NCI-H345 treated with DMSO at 0.1 percent for 48 hours (cell line): ENCODE data around the gene PRR3.
A peak's percentile ranks its signal among the peaks of the same experiment; 100 is the strongest.
"Not testable (repeated sequence)": the region's sequence is repeated elsewhere in the genome, so short reads cannot be mapped to it uniquely, and the experiment has no call there.

Experiments
- DNase-seq: peaks from one replicate; lab custom pipeline; 2025; ENCODE audit not compliant: unreplicated experiment; lab: John Stamatoyannopoulos, UW

The PRR3 gene, protein sequence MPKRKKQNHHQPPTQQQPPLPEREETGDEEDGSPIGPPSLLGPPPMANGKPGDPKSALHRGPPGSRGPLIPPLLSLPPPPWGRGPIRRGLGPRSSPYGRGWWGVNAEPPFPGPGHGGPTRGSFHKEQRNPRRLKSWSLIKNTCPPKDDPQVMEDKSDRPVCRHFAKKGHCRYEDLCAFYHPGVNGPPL

DNA sequence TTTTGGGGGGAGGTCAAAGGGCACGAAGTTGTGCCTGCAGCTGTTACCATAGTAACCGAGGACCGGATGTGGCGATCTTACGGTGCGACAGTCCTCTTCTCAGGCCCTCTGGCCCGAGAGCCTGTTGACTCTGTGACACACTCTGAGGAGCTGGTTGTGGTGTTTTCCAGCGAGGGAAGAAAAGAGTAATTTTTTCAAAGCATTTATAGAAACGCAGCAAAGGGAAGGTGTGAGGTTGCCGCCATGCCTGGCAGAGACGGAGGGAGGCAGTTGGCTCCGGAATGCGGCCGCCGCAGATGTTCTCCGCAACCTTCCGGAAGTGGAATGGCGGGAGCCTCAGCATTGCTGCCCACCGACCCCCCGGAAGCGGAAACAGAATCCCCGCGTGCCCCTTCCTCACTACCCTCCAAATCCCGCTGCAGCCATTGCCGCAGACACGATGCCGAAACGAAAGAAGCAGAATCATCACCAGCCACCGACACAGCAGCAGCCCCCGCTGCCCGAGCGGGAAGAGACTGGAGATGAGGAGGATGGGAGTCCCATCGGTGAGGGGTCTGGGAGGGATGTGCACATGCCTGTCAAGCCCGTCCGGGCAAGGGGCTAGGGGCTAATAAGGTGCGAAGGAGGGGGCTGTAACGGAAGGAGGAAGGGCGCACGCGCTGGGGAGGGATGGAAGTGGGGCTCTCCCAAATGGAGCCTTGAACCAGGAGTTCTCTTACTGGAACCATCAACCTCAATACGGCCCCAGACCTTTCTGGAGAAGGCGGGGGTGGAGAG is at the start of gene PRR3:
TSS of gene PRR3 (plus strand) at position 390 of the 777 bp plus-strand sequence. CDS start at position 440, 50 bp downstream.
- DNase-seq = peak; percentile 89

DNA sequence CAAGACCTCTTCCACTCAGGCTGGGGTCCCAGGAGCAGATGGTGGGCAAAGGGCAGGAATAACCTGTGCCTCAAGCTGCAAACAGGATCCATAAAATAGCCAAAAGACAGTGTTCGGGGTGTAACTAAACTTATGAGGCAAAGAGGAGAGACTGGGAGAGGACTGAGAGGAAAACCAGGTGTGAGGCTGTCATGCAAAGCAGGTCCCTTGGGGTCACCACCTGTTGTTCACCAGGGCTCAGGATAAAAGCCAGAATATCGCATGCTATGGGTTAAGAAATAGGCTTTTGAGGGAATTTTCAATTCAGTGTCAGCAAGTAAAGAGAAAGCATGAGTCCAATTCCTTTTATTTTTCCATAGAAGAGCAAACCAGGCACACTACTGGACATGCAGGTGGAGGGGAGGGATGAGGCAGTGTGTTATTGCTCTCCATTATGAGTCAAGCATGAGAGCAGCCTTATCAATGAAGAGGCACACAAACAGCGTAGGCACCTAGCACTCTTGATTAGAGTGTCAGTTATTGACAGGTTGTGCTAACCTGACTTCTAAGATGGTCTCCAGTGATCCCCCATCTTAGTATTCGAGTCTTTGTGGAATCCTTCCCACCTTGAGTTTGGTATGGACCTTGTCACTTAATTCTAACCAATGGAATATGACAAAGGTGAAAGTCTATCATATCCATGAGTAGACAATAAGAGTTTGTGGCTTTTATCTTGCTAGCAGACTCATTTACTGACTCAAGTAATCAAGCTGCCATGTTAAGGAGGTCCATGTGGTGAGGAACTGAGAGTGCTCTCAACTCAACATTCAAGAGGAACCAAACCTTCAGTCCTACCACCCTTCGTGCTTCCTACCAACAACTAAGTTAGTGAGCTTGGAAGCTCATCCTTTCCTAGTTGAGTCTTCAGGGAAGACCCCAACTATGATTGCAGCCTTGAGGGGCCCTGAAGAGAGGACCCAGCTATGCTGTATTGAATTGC is 49.0 kb upstream of the PRR3 start:
- DNase-seq = no peak

DNA sequence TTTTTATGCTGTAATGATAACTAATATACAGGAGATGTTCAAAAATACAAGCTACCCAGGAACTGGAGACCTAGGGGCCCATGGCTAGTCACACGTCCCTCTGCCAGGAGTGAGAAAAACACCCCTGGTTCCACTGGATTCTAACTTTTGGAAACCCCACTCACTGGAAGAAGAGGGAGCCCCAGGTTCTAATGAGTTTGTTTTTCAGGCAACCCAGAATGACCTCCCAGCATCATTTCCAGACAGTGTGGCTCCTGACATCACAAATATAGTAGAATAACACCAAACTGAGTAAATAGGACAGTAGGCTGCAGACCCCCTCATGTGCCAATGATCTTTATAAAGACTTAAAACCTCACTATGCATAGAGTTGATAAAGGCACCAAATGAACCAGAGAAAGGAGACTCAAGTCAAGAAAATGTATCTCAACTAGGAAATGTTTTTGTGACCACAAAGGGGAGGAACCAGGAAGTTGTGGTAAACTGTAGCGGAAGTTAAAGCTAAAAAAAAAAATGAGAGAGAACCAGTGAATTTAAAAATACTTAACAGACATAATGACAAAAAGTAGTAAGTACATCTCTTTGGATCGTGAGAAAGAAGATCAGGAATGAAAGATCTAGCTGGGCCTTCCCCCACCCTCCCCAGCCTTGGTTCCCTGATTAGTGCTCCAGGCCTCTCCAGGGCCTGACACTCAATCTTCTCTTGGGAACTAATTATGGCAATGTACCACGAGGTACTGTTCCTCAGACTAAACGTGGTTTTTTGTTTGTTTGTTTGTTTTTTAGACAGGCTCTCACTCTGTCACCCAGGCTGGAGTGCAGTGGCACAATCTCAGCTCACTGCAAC is 48.0 kb upstream of the PRR3 start:
- no peak for DNase-seq

DNA sequence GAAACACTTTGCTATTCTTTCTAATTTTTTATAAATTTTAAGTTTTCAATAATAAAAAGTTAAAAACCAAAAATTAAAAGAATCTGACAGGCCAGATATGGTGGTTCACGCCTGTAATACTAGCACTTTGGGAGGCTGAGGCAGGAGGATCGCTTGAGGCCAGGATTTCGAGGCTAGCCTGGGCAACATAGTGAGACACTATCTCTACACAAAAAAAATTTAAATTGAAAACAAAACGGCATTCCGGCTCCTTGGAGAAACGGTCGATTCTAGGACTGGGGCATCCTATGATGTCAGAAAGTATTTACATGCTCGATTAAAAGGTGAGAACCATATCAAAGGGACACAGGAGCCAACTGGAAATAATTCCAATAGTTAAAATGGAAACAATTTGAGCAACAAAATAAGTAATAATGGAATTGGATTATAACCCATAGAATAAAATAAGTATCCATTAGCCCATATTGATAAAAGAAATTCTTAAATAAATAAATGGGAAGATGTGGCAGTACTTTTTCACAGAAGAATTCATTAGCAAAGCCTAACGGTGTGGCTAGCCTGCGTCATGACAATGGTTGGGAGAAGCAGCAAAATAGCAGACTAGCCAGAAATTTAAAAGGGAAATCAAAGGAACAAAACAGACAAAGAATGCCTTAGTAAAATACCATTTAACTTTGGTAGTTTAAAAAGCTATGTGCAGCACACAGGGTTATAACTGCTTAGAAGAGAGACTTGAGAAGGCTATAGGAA is 46.5 kb upstream of the PRR3 start:
- no peak for DNase-seq

DNA sequence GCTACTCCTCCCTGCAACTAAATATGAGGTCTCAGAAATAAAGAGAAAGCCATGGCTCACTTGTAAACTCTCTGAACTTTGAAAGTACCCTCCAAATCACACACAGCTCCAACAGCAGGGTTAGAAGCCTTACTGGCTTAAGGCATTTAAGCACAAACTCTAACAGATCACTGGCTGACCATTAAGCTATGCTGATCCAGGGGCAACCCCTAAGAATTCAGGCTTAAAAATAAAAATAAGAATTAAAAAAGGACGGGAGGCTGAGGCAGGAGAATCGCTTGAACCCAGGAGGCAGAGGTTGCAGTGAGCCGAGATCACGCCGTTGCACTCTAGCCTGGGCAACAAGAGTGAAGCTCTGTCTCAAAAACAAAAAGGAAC is 45.9 kb upstream of the PRR3 start:
- DNase-seq = no peak

DNA sequence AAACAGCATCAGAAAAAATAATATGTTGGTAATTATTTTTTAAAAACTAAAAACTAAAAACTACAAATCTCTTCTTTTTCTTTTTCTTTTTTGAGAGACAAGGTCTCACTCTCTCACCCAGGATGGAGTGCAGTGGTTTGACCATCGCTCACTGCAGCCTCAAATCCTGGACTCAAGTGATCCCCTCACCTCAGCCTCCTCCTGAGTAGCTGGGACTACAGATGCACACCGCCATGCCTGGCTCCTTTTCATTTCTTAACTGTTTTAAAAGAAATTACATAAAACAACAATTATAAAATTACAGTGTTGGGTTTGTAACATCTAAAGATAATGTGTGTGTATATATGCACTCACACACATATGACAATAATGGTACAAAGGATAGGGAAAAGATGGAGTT is 43.6 kb upstream of the PRR3 start:
- no peak for DNase-seq

DNA sequence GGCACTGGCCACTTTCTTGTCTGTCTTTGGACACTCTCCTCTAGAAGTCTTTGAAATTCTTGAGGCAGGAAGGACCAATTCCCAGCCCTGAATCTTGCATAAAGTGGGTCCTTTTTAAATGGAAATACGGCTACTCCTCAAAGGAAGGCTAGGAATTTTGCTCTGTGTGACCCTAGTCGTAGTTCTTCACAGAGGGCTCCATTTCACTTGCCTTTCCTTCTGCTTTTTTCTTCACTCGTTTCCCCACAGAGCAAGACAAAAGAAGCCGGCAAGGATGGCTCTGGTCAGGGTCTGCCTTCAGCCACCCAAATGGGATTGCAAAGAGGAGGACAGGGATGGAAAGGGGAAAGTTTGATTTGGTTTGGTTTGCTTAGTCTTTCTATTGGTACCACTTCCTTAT is 42.0 kb upstream of the PRR3 start:
- no peak for DNase-seq

DNA sequence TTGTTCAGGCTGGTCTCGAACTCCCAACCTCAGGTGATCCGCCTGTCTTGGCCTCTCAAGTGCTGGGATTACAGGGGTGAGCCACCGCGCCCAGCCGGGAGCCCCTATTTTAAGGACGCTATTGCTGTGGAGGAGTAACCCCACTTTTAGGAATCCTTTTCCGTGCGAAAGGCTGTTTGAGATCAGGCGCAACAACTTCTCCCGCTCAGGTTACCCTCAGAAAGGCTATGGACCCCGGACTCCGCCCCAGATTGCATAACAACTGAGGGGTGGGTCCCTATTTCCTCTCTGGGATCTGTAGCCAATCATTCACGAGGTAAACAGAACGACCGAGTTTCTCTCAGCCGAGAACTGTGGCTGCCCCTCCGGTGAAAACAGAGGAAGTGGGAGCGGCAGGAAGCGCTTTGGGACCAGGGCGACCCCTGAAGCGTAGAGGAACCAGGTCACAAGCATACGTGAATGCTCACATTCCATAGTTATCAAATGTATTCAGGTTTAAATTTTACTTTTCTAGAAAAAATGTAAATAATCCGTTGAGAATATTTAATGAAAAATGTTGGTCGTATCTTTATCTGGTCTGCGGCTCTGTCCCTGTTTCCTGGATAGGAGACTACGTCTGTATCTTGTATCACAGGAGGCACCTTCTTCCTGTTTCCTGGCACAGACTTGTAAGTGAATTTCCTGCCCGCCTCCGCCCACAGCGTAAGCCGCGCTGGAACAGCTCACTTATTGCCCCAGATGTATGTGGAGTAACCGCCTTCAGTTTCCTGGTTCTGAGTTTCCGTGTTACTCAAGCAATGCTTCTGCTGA is 40.9 kb upstream of the PRR3 start:
- no peak for DNase-seq

DNA sequence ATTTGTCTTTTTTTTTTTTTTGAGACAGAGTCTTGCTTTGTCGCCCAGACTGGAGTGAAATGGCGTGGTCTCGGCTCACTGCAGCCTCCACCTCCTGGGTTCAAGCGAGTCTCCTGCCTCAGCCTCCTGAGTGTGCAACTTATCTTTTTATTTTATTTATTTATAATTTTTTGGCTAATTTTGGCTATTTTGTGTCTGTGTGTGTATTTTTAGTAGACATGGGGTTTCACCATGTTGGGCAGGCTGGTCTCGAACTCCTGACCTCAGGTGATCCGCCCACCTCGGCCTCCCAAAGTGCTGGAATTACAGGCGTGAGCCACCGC is 40.4 kb upstream of the PRR3 start:
- not testable (repeated sequence) for DNase-seq

DNA sequence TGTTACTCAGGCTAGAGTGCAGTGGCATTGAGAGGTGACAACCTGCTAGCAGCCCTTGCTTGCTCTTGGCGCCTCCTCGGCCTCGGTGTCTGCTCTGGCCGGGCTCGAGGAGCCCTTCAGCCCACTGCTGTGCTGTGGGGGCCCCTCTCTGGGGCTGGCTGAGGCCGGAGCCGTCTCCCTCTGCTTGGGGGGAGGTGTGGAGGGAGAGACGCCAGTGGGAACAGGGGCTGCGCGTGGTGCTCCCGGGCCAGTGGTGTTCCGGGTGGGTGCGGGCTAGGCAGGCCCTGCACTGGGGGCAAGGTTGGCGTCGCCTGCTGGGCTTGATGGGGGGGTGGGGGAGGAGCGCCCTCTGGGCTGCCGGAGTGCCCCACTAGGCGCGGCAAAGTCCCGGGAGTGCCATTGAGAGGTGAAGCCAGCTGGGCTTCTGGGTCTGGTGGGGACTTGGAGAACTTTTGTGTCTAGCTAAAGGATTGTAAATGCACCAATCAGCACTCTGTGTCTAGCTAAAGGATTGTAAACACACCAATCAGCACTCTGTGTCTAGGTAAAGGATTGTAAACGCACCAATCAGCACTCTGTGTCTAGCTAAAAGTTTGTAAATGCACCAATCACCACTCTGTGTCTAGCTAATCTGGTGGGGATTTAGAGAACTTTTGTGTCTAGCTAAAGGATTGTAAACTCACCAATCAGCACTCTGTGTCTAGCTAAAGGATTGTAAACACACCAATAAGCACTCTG is 39.2 kb upstream of the PRR3 start:
- DNase-seq = not testable (repeated sequence)

DNA sequence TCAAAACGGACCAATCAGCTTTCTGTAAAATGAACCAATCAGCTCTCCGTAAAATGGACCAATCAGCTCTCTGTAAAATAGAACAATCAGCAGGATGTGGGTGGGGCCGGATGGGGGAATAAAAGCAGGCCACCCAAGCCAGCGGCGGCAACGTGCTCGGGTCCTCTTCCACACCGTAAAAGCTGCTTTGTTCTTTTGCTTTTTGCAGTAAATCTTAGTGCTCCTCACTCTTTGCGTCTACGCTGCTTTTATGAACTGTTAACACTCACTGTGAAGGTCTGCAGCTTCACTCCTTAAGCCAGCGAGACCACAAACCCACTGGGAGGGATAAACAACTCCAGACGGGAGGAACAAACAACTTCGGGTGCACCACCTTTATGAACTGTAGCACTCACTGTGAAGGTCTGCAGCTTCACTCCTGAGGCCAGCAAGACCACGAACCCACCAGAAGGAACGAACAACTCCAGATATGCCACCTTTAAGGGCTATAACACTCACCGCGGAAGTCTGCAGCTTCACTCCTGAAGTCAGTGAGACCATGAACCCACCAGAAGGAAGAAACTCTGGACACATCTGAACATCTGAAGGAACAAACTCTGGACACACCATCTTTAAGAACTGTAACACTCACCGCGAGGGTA is 38.5 kb upstream of the PRR3 start:
- not testable (repeated sequence) for DNase-seq

DNA sequence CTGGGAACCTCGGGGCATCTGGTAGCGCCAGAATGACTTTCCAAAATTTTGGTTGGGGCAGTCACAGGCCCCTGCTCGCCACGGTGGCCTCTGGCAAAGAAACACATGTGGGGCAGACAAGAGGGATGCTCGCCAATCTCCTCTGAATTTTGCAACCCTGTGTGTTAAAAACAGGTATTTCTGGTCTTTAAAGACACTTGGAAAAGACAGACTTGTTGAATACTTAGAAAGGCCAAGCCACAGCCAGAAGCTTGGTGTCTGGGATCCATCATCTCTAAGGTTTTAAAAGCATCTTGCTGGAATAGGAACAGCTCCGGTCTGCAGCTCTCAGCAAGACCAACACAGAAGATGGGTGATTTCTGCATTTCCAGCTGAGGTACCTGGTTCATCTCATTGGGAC is 36.6 kb upstream of the PRR3 start:
- no peak for DNase-seq

DNA sequence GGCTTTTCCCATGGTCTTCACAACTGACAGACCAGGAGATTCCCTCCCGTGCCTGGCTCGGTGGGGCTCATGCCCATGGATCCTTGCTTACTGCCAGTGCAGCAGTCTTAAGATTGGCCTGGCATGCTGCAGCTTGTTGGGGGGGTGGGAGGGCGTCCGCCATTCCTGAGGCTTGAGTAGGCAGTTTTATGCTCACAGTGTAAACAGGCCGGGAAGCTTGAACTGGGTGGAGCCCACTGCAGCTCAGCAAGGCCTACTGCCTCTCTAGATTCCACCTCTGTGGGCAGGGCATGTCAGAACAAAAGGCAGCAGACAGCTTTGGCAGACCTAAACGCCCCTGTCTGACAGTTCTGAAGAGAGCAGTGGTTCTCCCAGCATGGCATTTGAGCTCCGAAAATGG is 36.0 kb upstream of the PRR3 start:
- DNase-seq = not testable (repeated sequence)

DNA sequence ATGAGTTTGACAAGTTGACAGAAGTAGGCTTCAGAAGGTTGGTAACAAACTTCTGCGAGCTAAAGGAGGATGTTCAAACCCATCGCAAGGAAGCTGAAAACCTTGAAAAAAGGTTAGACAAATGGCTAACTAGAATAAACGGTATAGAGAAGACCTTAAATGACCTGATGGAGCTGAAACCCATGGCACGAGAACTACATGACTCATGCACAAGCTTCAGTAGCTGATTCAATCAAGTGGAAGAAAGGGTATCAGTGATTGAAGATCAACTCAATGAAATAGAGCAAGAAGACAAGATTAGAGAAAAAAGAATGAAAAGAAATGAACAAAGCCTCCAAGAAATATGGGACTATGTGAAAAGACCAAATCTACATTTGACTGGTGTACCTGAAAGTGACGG is 35.1 kb upstream of the PRR3 start:
- not testable (repeated sequence) for DNase-seq

DNA sequence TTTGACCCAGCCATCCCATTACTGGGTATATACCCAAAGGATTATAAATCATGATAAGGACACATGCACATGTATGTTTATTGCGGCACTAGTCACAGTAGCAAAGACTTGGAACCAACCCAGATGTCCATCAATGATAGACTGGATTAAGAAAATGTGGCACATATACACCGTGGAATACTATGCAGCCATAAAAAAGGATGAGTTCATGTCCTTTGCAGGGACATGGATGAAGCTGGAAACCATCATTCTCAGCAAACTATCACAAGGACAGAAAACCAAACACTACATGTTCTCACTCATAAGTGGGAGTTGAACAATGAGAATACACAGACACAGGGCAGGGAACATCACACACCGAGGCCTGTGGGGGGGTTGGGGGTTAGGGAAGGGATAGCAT is 30.7 kb upstream of the PRR3 start:
- DNase-seq = not testable (repeated sequence)

DNA sequence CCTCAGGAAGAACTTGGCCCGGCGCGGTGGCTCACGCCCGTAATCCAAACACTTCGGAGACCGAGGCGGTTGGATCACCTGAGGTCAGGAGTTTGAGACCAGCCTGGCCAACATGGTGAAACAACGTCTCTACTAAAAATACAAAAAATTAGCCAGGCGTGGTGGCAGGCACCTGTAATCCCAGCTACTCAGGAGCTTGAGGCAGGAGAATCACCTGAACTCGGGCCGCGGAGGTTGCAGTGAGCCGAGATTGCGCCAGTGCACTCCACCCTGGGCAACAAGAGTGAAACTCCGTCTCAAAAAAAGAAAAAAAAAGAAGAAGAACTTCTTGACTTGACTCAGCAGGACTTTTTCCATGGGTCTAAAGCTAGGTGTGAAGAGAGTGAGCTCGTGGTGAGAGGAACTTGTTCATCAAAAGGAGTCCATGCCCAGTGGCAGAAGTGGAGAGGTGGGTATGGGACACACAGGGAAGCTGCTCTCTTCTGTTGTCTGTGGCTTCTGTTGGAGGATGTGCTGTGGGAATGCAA is 27.7 kb upstream of the PRR3 start:
- DNase-seq = not testable (repeated sequence)

DNA sequence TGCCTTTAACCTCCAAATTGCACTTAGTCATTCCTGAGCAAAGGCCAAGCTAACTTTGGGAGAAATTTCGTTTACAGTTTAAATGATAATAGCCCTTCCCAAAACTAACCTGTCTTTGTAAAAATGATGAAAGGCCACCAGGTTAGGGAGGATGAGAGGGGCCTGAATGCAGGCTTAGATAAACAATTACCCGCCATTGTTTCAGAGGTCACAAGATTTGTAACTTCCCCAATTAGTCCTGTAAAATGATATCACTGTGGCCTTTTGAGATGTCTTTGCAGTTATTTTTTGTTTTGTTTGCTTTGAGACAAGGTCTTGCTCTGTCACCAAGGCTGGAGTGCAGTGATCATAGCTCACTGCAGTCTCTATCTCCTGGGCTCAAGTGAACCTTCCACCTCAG is 27.1 kb upstream of the PRR3 start:
- DNase-seq = no peak
